GM23248 (cell line): ENCODE results near the gene RAB44. TPM values are rescaled to one million over a fixed set of nuclear protein-coding genes. Genes with fewer than 3 reads are reported as not detected.

Source experiments
- DNase-seq: peaks from one replicate; pipeline ENCODE4 v3.0.0-alpha.2; 2015
- H2AFZ ChIP-seq: fragments of 200-600 bp; sonication (generic); 2 replicates; pipeline ENCODE4 v1.6.1; 2016; ENCODE audit warnings: antibody characterized with exemption
- H3F3A ChIP-seq: fragments of 200-600 bp; sonication (generic); 2 replicates; pipeline ENCODE4 v1.6.1; 2016; ENCODE audit warnings: mild to moderate bottlenecking, antibody characterized with exemption, mixed run types; ENCODE audit not compliant: insufficient read depth
- H3K27ac ChIP-seq: fragments of 200-600 bp; sonication (generic); 2 replicates; pipeline ENCODE4 v1.5.1; 2016; ENCODE audit warnings: mild to moderate bottlenecking
- H3K27me3 ChIP-seq: fragments of 200-600 bp; sonication (generic); replicated peaks from 2 replicates; pipeline ENCODE4 v1.6.1; 2016; ENCODE audit warnings: mild to moderate bottlenecking; ENCODE audit not compliant: insufficient read depth
- H3K36me3 ChIP-seq: fragments of 200-600 bp; sonication (generic); 2 replicates; pipeline ENCODE4 v1.6.1; 2016; ENCODE audit warnings: low read depth, mild to moderate bottlenecking
- H3K4me1 ChIP-seq: fragments of 200-600 bp; sonication (generic); 2 replicates; pipeline ENCODE4 v1.6.1; 2016; ENCODE audit warnings: mild to moderate bottlenecking; ENCODE audit not compliant: insufficient read depth
- H3K4me2 ChIP-seq: fragments of 200-600 bp; sonication (generic); one replicate; pipeline ENCODE4 v1.6.1; 2016; ENCODE audit warnings: mild to moderate bottlenecking; ENCODE audit not compliant: unreplicated experiment
- H3K4me3 ChIP-seq: fragments of 200-600 bp; sonication (generic); 2 replicates; pipeline ENCODE4 v1.5.1; 2016; ENCODE audit warnings: mild to moderate bottlenecking
- H3K79me2 ChIP-seq: fragments of 200-600 bp; sonication (generic); 2 replicates; pipeline ENCODE4 v1.6.1; 2016; ENCODE audit warnings: mild to moderate bottlenecking; ENCODE audit not compliant: insufficient read depth
- H3K9ac ChIP-seq: fragments of 200-600 bp; sonication (generic); 2 replicates; pipeline ENCODE4 v1.6.1; 2016; ENCODE audit warnings: mild to moderate bottlenecking
- H3K9me2 ChIP-seq: fragments of 200-600 bp; sonication (generic); 2 replicates; pipeline ENCODE4 v1.6.1; 2016; ENCODE audit warnings: mixed run types, mild to moderate bottlenecking, moderate library complexity; ENCODE audit not compliant: insufficient read depth
- H3K9me3 ChIP-seq: fragments of 200-600 bp; sonication (generic); one replicate; pipeline ENCODE4 v1.6.1; 2017; ENCODE audit warnings: low read depth
- H4K20me1 ChIP-seq: fragments of 200-600 bp; sonication (generic); 2 replicates; pipeline ENCODE4 v1.6.0; 2016; ENCODE audit not compliant: insufficient read depth
- EZH2 ChIP-seq: fragments of 200-600 bp; sonication (generic); IDR thresholded peaks from 2 replicates; pipeline ENCODE4 v1.6.1; 2018; ENCODE audit warnings: antibody characterized with exemption, mild to moderate bottlenecking; ENCODE audit not compliant: insufficient read depth, poor library complexity, severe bottlenecking
- EZH2phosphoT487 ChIP-seq: fragments of 200-600 bp; sonication (generic); IDR thresholded peaks from 2 replicates; pipeline ENCODE4 v1.6.1; 2018; ENCODE audit warnings: antibody characterized with exemption, moderate library complexity, mild to moderate bottlenecking, low read depth; ENCODE audit not compliant: insufficient read depth
- WGBS, 2 experiments: methylation state at CpG; one replicate each; pipeline ENCODE4 v1.1.6; 2015 to 2017; ENCODE audit warnings: low lambda C conversion rate in 2 of 2, low coverage in 1 of 2; ENCODE audit errors: missing lambda C conversion rate in 2 of 2; 5-methylcytosine and 5-hydroxymethylcytosine counted together
- in situ Hi-C: fragments of 300-500 bp; cut with MboI; formaldehyde crosslinking; loops from 2 replicates; pipeline ENCODE4 v1.15.0; 2020
- polyA plus RNA-seq: library from polyadenylated mRNA; unstranded; fragments of >200 nt; fragmentation: Nextera tagmentation; extraction: Ambion mirVana; gene quantifications from 2 replicates; pipeline ENCODE4 v1.2.1, GENCODE V29; 2016
- total RNA-seq: library from RNA; depleted of rRNA; stranded (reverse); fragments of >200 nt; shearing (Covaris generic); gene quantifications from 2 replicates; pipeline ENCODE4 v1.2.3, GENCODE V29; 2014

RAB44 gene
- total and polyA plus RNA-seq, 2 experiments from 2014 or later, result not detected

GRCh38 chr6:36700071-36700812 lies 2.6 kb downstream of the RAB44 start:
- H3K4me1 ChIP-seq, result peaks cover 7% of the 10 kb centered on the region; the same call in 1 of the 2 replicates
- H3K4me2 ChIP-seq, result no peak overlapping the region
- no peaks in the 10 kb centered on the region for H3K27me3 ChIP-seq
- H3K36me3 ChIP-seq, result no peaks in the 10 kb centered on the region
- no peak overlapping the region for H2AFZ ChIP-seq
- no peaks in the 10 kb centered on the region for H3K9me3 ChIP-seq
- H3K4me3 ChIP-seq, result no peak overlapping the region
- H3K27ac ChIP-seq, result no peak overlapping the region
- no peaks in the 10 kb centered on the region for H3F3A ChIP-seq
- TF ChIP-seq EZH2 (no peak), EZH2phosphoT487 (no peak)
- in situ Hi-C loops, result no loop called here
- H3K9ac ChIP-seq, result no peak overlapping the region
- H3K79me2 ChIP-seq, result no peaks in the 10 kb centered on the region
- WGBS, 2 experiments, result 80 to 82% methylated on average over 7 of the region's 7 CpGs
- DNase-seq, result no peak
- no peaks in the 10 kb centered on the region for H3K9me2 ChIP-seq
- no peaks in the 10 kb centered on the region for H4K20me1 ChIP-seq

- Histone ChIP-seq H3K4me1 (peaks cover 7% of the 10 kb centered on the region; the same call in 1 of the 2 replicates), H3K79me2 (no peaks in the 10 kb centered on the region), H3K4me2 (no peak overlapping the region), H3F3A (no peaks in the 10 kb centered on the region), H3K9me2 (no peaks in the 10 kb centered on the region), H3K27ac (no peak overlapping the region), H3K9me3 (no peaks in the 10 kb centered on the region), H3K36me3 (no peaks in the 10 kb centered on the region), H3K27me3 (no peaks in the 10 kb centered on the region), H2AFZ (no peak overlapping the region), H3K4me3 (no peak overlapping the region), H4K20me1 (no peaks in the 10 kb centered on the region), H3K9ac (no peak overlapping the region)
- no peak for DNase-seq
- no peak for TF ChIP-seq EZH2phosphoT487
- no peak for TF ChIP-seq EZH2
- in situ Hi-C loops, result no loop called here
- 96 to 100% methylated on average over 3 of the region's 3 CpGs for WGBS, 2 experiments
Measured at GRCh38 chr6:36700831-36701230, 3.2 kb downstream of the RAB44 start.

- DNase-seq, result peak; percentile 27
- in situ Hi-C loops, result no loop called here
- Histone ChIP-seq H4K20me1 (no peaks in the 10 kb centered on the region), H3K79me2 (no peaks in the 10 kb centered on the region), H3K27ac (no peak overlapping the region), H3K9me2 (no peaks in the 10 kb centered on the region), H3K4me3 (no peak overlapping the region), H3K36me3 (no peaks in the 10 kb centered on the region), H3K9me3 (no peaks in the 10 kb centered on the region), H3K4me1 (peaks cover 7% of the 10 kb centered on the region; the same call in 1 of the 2 replicates), H3K9ac (no peak overlapping the region), H3K4me2 (no peak overlapping the region), H2AFZ (no peak overlapping the region), H3F3A (no peaks in the 10 kb centered on the region), H3K27me3 (no peaks in the 10 kb centered on the region)
- 83% methylated on average over 3 of the region's 3 CpGs for WGBS, 2 experiments
- no peak for TF ChIP-seq EZH2
- no peak for TF ChIP-seq EZH2phosphoT487
Measured at GRCh38 chr6:36701401-36701991, 3.9 kb downstream of the RAB44 start.

GRCh38 chr6:36702656-36703055 lies 5.0 kb downstream of the RAB44 start:
- in situ Hi-C loops, result no loop called here
- no peak overlapping the region for H3K4me2 ChIP-seq
- no peaks in the 10 kb centered on the region for H3F3A ChIP-seq
- no peak overlapping the region for H3K27ac ChIP-seq
- no peak for DNase-seq
- H3K36me3 ChIP-seq, result no peaks in the 10 kb centered on the region
- H2AFZ ChIP-seq, result no peak overlapping the region
- H4K20me1 ChIP-seq, result no peaks in the 10 kb centered on the region
- no peak overlapping the region for H3K4me3 ChIP-seq
- TF ChIP-seq EZH2, result no peak
- TF ChIP-seq EZH2phosphoT487, result no peak
- H3K9ac ChIP-seq, result no peak overlapping the region
- H3K9me3 ChIP-seq, result no peaks in the 10 kb centered on the region
- no peaks in the 10 kb centered on the region for H3K9me2 ChIP-seq
- 91 to 94% methylated on average over 3 of the region's 3 CpGs for WGBS, 2 experiments
- H3K79me2 ChIP-seq, result no peaks in the 10 kb centered on the region
- peaks cover 7% of the 10 kb centered on the region; the same call in 1 of the 2 replicates for H3K4me1 ChIP-seq
- H3K27me3 ChIP-seq, result no peaks in the 10 kb centered on the region
